ENCODE measurements around the gene CDH9. TPM values are rescaled to one million over a fixed set of nuclear protein-coding genes. Genes with fewer than 3 reads are reported as not detected.
"Not testable (repeated sequence)": the region's sequence is repeated elsewhere in the genome, so short reads cannot be mapped to it uniquely, and the experiment has no call there.

The CDH9 gene
- total RNA-seq, 2 donors from 2014 or later: not detected

DNA sequence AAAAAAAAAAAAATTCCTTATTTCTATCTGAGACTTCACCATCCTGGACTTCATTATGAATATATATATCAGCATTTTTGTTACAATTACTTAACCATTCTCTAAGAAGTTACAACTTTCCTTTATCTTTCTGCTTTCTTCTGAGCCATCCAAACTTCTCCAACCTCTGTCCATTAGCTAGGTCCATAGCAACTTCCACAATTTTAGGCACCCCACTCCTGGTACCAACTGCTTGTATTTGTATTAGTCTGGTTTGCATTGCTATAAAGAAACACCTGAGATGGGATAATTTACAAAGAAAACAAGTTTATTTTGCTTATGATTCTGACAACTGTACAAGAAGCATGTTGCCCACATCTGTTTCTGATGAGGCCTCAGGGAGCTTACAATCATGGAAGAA is 182.1 kb downstream of the CDH9 start:
- Histone ChIP-seq H3K9me3 (peaks cover 4% of the 10 kb centered on the region), H3K36me3 (no peaks in the 10 kb centered on the region), H3K27me3 (replicated peaks; ENCODE audit: insufficient read depth) (no peaks in the 10 kb centered on the region), H3K4me1 (ENCODE audit: control insufficient read depth in 1 of 2, low read depth in 2 of 2) (no peaks in the 10 kb centered on the region), H3K27ac (no peak overlapping the region), H3K4me3 (no peak overlapping the region)
- ATAC-seq (ENCODE audit: insufficient number of reproducible peaks, low FRiP score, low read depth): no peak
- DNase-seq (ENCODE audit: low spot score): no peak
- TF ChIP-seq, protein P1, sequence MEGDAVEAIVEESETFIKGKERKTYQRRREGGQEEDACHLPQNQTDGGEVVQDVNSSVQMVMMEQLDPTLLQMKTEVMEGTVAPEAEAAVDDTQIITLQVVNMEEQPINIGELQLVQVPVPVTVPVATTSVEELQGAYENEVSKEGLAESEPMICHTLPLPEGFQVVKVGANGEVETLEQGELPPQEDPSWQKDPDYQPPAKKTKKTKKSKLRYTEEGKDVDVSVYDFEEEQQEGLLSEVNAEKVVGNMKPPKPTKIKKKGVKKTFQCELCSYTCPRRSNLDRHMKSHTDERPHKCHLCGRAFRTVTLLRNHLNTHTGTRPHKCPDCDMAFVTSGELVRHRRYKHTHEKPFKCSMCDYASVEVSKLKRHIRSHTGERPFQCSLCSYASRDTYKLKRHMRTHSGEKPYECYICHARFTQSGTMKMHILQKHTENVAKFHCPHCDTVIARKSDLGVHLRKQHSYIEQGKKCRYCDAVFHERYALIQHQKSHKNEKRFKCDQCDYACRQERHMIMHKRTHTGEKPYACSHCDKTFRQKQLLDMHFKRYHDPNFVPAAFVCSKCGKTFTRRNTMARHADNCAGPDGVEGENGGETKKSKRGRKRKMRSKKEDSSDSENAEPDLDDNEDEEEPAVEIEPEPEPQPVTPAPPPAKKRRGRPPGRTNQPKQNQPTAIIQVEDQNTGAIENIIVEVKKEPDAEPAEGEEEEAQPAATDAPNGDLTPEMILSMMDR (IDR thresholded peaks at IDR 0.05): no peak

DNA sequence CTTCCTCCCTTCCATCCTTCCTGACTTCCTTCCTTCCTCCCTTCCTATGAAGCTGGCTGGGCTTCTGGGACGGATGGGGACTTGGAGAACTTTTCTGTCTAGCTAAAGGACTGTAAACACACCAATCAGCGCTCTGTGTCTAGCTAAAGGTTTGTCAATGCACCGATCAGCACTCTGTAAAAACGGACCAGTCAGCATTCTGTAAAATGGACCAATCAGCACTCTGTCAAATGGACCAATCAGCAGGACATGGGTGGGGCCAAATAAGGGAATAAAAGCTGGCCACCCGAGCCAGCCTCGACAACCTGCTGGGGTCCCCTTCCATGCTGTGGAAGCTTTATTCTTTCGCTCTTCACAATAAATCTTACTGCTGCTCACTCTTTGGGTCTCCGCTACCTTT is 185.9 kb downstream of the CDH9 start:
- H3K27me3 ChIP-seq (replicated peaks; ENCODE audit: insufficient read depth); H3K4me3 ChIP-seq; H3K4me1 ChIP-seq (ENCODE audit: control insufficient read depth in 1 of 2, low read depth in 2 of 2); ATAC-seq (ENCODE audit: insufficient number of reproducible peaks, low FRiP score, low read depth); H3K27ac ChIP-seq; DNase-seq (ENCODE audit: low spot score); H3K9me3 ChIP-seq; H3K36me3 ChIP-seq: not testable (repeated sequence)

DNA sequence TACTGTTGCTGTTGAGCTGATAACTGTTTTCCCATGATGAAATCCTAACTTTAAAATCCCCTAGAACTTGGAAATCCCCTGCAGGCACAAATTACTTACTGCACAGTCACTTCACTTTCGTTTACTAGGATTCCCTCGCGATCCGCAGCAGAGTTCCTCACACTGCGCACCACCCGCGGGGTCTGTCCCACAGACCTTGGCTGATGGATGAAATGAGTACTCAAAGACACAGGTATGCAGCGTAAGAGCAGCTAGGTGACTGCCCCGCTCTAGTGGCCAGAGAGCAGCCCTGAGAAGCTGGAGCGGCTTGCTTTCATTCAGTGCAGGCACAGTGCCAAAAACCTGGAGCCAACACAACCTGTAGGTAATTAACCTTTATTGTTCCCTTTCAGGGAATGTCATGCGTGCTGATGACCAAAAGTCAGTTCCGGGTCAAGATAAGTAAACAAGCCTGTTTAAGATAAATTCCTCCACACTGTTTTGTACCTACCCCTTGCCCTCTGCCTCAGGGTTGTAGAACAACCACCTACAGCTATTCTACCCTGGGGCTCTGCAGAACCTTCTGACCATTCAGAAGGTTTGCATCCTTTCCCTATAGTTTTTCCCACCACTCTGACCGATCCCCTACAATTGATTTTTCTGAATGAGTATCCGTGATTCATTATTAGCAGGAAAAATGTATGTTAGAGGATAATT is 191.2 kb downstream of the CDH9 start:
- no peak overlapping the region for H3K27ac ChIP-seq
- H3K36me3 ChIP-seq: no peaks in the 10 kb centered on the region
- ATAC-seq (ENCODE audit: insufficient number of reproducible peaks, low FRiP score, low read depth): no peak
- DNase-seq (ENCODE audit: low spot score): no peak
- no peaks in the 10 kb centered on the region for H3K9me3 ChIP-seq
- H3K4me3 ChIP-seq: no peak overlapping the region
- H3K4me1 ChIP-seq (ENCODE audit: control insufficient read depth in 1 of 2, low read depth in 2 of 2): no peaks in the 10 kb centered on the region
- TF ChIP-seq, protein P1 (IDR thresholded peaks at IDR 0.05): no peak
- H3K27me3 ChIP-seq (replicated peaks; ENCODE audit: insufficient read depth): no peaks in the 10 kb centered on the region

DNA sequence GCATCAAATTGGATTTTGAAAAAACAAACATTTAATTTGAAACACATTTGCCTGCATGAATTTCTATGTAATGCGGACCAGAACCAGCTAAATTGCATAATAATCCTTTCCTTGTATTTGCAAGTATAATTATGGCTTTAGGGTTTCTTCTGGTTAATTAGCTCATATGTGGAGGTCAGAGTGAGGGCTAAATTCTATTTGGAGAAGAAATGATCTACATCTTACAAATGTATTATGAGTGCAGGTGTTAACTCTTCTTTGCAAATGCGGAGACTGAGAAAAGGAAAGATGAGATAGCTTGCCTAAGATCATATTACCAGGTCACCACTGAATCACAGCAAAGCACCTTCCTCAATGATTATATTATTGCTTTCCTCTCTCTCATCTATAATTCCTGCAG is 194.7 kb downstream of the CDH9 start:
- H3K27me3 ChIP-seq (replicated peaks; ENCODE audit: insufficient read depth): no peaks in the 10 kb centered on the region
- TF ChIP-seq, protein P1 (IDR thresholded peaks at IDR 0.05): no peak
- ATAC-seq (ENCODE audit: insufficient number of reproducible peaks, low FRiP score, low read depth): no peak
- no peak for DNase-seq (ENCODE audit: low spot score)
- H3K27ac ChIP-seq: no peak overlapping the region
- no peak overlapping the region for H3K4me3 ChIP-seq
- no peaks in the 10 kb centered on the region for H3K4me1 ChIP-seq (ENCODE audit: control insufficient read depth in 1 of 2, low read depth in 2 of 2)
- no peaks in the 10 kb centered on the region for H3K36me3 ChIP-seq
- H3K9me3 ChIP-seq: no peaks in the 10 kb centered on the region

DNA sequence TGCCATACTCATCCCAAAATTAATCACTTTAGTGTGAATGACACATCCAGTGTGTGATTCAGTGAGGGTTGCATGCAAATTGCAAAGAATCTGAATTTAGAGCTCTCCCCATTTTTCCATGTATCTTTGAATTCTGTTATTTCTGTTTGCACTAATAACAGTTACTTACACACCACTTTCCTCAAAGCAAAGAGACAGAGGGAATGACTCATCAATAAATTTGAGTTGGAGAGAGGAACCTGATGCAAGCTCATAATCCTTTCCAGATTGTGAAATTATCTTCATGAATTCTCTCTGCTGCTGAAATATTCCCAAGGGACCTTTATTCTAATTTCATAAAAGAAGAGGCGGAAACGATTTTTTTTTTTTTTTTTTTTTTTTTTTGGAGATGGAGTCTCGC is 204.8 kb downstream of the CDH9 start:
- no peak overlapping the region for H3K4me3 ChIP-seq
- H3K27ac ChIP-seq: no peak overlapping the region
- TF ChIP-seq, protein P1 (IDR thresholded peaks at IDR 0.05): no peak
- ATAC-seq (ENCODE audit: insufficient number of reproducible peaks, low FRiP score, low read depth) (no peak), DNase-seq (ENCODE audit: low spot score) (no peak)
- no peaks in the 10 kb centered on the region for H3K27me3 ChIP-seq (replicated peaks; ENCODE audit: insufficient read depth)
- H3K4me1 ChIP-seq (ENCODE audit: control insufficient read depth in 1 of 2, low read depth in 2 of 2): no peaks in the 10 kb centered on the region
- H3K9me3 ChIP-seq: no peaks in the 10 kb centered on the region
- H3K36me3 ChIP-seq: no peaks in the 10 kb centered on the region

Data from thoracic aorta (tissue), 2 donors.